ENCODE measurements around the gene WDR49.

WDR49 gene

DNA sequence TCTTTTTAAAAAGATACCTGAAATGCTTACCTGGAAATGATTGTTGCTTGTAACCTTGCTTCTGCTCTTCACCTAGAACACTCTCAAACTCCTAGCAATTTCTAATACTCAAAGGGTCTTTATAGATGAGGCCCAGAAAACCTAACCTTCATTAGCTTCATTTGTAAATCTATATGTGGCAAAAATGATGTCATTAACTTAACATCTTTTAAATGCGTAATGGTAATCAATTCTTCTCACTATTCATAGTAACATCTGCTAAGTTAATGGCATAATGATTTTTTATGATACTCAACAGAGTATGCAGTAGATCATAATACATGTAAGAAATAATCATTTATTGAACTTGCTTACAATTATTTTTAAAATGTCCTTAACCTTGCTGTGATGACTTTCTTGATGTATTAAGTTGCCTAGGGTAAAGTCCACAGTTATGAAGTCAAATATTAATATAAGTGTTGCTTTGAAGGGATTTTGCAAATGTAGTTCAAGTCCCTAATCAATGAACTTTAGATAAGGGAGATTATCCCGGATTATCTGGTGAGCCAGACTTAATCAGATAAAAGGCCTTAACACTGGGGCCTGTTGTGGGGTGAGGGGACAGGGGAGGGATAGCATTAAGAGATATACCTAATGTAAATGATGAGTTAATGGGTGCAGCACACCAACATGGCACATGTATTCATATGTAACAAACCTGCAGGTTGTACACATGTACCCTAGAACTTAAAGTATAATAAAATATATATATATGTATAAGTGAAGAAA is 169.8 kb downstream of the WDR49 start:
- Histone ChIP-seq H3K27ac (no peak overlapping the region), H3K36me3 (ENCODE audit: control insufficient read depth, insufficient read depth, low read length) (no peaks in the 10 kb centered on the region), H3K79me2 (no peaks in the 10 kb centered on the region), H3K4me1 (no peaks in the 10 kb centered on the region), H3K9ac (no peak overlapping the region), H3K4me2 (ENCODE audit: low read length) (no peak overlapping the region), H3K4me3 (ENCODE audit: low read depth, low read length) (no peak overlapping the region), H3K27me3 (ENCODE audit: control insufficient read depth, insufficient read depth, low read length) (no peaks in the 10 kb centered on the region), H3K9me3 (ENCODE audit: control insufficient read depth, low read length) (no peaks in the 10 kb centered on the region), H2AFZ (no peak overlapping the region)
- TF ChIP-seq CTCF (IDR thresholded peaks at IDR 0.05): no peak

- Histone ChIP-seq H2AFZ (no peak overlapping the region), H3K79me2 (no peaks in the 10 kb centered on the region)
- no peak for TF ChIP-seq CTCF (IDR thresholded peaks at IDR 0.05)
Observed at GRCh38 chr3:167481164-167481563, 172.6 kb downstream of the WDR49 start.

DNA sequence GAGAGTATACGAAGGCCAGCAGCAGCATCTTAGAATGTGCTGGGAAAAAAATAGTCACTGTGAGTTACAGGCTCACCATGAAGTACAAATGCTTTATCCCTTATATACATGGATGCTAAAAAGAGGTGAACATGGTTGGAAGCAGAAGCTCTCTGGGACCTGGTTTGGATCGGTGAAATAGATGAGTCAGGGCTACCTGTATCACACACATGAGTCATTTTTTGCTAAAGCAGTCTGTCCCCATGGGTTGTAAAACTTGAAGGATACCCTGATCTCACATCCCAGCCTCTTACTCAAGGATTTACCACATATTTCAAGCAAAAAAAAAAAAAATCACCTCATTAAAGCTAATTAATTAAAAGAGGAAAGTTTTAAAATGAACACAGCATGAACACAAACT is 173.0 kb downstream of the WDR49 start:
- Histone ChIP-seq H2AFZ (no peak overlapping the region), H3K79me2 (no peaks in the 10 kb centered on the region), H3K27me3 (ENCODE audit: control insufficient read depth, insufficient read depth, low read length) (no peaks in the 10 kb centered on the region), H3K4me3 (ENCODE audit: low read depth, low read length) (no peak overlapping the region), H3K9me3 (ENCODE audit: control insufficient read depth, low read length) (no peaks in the 10 kb centered on the region), H3K9ac (no peak overlapping the region), H3K4me2 (ENCODE audit: low read length) (no peak overlapping the region), H3K27ac (no peak overlapping the region), H3K4me1 (no peaks in the 10 kb centered on the region), H3K36me3 (ENCODE audit: control insufficient read depth, insufficient read depth, low read length) (no peaks in the 10 kb centered on the region)
- TF ChIP-seq CTCF (IDR thresholded peaks at IDR 0.05): no peak

More at GRCh38 chr3:167481164-167481563, 172.6 kb downstream of the WDR49 start:
- no peaks in the 10 kb centered on the region for H3K9me3 ChIP-seq (ENCODE audit: control insufficient read depth, low read length)
- H3K4me1 ChIP-seq: no peaks in the 10 kb centered on the region
- no peak overlapping the region for H3K9ac ChIP-seq
- H3K36me3 ChIP-seq (ENCODE audit: control insufficient read depth, insufficient read depth, low read length): no peaks in the 10 kb centered on the region
- H3K4me2 ChIP-seq (ENCODE audit: low read length): no peak overlapping the region
- no peaks in the 10 kb centered on the region for H3K27me3 ChIP-seq (ENCODE audit: control insufficient read depth, insufficient read depth, low read length)
- no peak overlapping the region for H3K4me3 ChIP-seq (ENCODE audit: low read depth, low read length)
- H3K27ac ChIP-seq: no peak overlapping the region

DNA sequence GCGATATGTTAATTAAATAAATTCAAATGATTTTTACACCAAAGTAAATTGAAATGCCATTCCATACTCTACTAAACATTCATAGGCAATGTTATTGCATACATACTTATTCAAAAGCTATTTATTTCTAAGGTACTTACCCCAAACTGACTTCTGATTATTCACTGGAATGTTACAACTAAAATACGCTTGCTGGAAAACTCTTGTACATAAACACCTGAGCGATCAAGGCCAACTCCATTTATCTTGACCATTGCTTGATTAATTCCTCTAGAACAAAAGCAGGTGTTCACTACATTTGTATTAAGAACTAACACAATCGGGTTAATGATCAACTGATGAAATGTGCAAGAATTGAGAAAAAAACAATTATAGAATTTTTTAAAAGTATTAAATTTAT is 179.9 kb downstream of the WDR49 start, which contains the start of gene SERPINI2:
Gene SERPINI2 (minus strand): TSS at position 180 of the 400 bp plus-strand sequence. CDS start 2,208 bp downstream, outside the sequence.
- Histone ChIP-seq H3K9ac (no peak within 1 kb of the TSS), H3K79me2 (no peaks in the 10 kb centered on the region), H3K36me3 (ENCODE audit: control insufficient read depth, insufficient read depth, low read length) (no peaks in the 10 kb centered on the region), H3K4me3 (ENCODE audit: low read depth, low read length) (no peak within 1 kb of the TSS), H2AFZ (no peak within 1 kb of the TSS), H3K9me3 (ENCODE audit: control insufficient read depth, low read length) (no peaks in the 10 kb centered on the region), H3K4me1 (no peaks in the 10 kb centered on the region), H3K27me3 (ENCODE audit: control insufficient read depth, insufficient read depth, low read length) (no peaks in the 10 kb centered on the region), H3K27ac (no peak within 1 kb of the TSS), H3K4me2 (ENCODE audit: low read length) (no peak within 1 kb of the TSS)
- TF ChIP-seq CTCF (IDR thresholded peaks at IDR 0.05): no peak

DNA sequence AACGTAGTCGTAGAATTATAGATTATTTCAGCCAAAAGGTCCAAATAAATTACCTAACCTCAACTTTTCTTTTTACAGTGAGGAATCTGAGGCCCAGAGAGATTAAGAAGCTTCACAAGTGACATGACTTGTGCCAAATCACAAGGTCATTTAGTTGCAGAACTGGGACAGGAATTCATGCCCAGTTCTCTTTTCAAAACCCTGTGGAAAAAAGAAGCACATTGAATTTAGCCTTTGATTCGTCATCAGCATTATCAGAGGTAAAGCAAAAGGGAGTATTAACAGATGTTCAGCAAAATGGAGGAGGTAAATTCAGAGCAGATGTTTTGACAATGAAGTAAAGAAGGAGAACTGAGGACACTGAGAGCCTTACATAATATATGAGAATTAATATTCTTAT is 184.4 kb downstream of the WDR49 start:
- H3K9me3 ChIP-seq (ENCODE audit: control insufficient read depth, low read length): no peaks in the 10 kb centered on the region
- no peaks in the 10 kb centered on the region for H3K79me2 ChIP-seq
- no peak overlapping the region for H3K4me3 ChIP-seq (ENCODE audit: low read depth, low read length)
- H3K4me2 ChIP-seq (ENCODE audit: low read length): no peak overlapping the region
- H3K9ac ChIP-seq: no peak overlapping the region
- no peaks in the 10 kb centered on the region for H3K4me1 ChIP-seq
- H3K27me3 ChIP-seq (ENCODE audit: control insufficient read depth, insufficient read depth, low read length): no peaks in the 10 kb centered on the region
- no peak overlapping the region for H2AFZ ChIP-seq
- TF ChIP-seq CTCF (IDR thresholded peaks at IDR 0.05): no peak
- H3K27ac ChIP-seq: no peak overlapping the region
- H3K36me3 ChIP-seq (ENCODE audit: control insufficient read depth, insufficient read depth, low read length): no peaks in the 10 kb centered on the region

Data from parathyroid adenoma (tissue), 2 donors.